Calu3 (cell line): ENCODE measurements around the gene VWA3A. TPM values are rescaled to one million over a fixed set of nuclear protein-coding genes. Genes with fewer than 3 reads are reported as not detected.

Experiments
- BruUV-seq: library from RNA; stranded (reverse); fragments of 400-500 nt; replicated peaks from 2 replicates; lab custom pipeline; 2021; lab: Mats Ljungman, UMichigan
- CTCF ChIA-PET: fragments of 300-600 bp; sonication (Branson Sonifier 250); formaldehyde crosslinking; loops from one replicate; lab custom pipeline; 2022; ENCODE audit warnings: antibody characterized with exemption; lab: Charles Lee
- DNase-seq: peaks from one replicate; pipeline ENCODE4 v3.0.0; 2022
- H3K27ac Mint-ChIP-seq: one replicate; pipeline ENCODE4 v1.8.0; 2022; ENCODE audit warnings: mixed read lengths; ENCODE audit not compliant: unreplicated experiment
- H3K27me3 Mint-ChIP-seq: one replicate; pipeline ENCODE4 v1.8.0; 2022; ENCODE audit warnings: mixed read lengths; ENCODE audit not compliant: unreplicated experiment
- H3K36me3 Mint-ChIP-seq: one replicate; pipeline ENCODE4 v1.8.0; 2022; ENCODE audit warnings: mild to moderate bottlenecking, moderate library complexity, mixed read lengths; ENCODE audit not compliant: insufficient read depth, unreplicated experiment
- H3K4me1 Mint-ChIP-seq: one replicate; pipeline ENCODE4 v1.8.0; 2022; ENCODE audit warnings: mild to moderate bottlenecking, low read depth, mixed read lengths; ENCODE audit not compliant: unreplicated experiment
- H3K4me3 Mint-ChIP-seq: one replicate; pipeline ENCODE4 v1.8.0; 2022; ENCODE audit warnings: mild to moderate bottlenecking, low read depth, moderate library complexity, mixed read lengths; ENCODE audit not compliant: unreplicated experiment
- H3K9me3 Mint-ChIP-seq: one replicate; pipeline ENCODE4 v1.8.0; 2022; ENCODE audit warnings: low read depth, mixed read lengths; ENCODE audit not compliant: unreplicated experiment
- intact Hi-C: fragments of 100-400 bp; cut with micrococcal nuclease; formaldehyde crosslinking; loops from one replicate; pipeline ENCODE4 v1.10.0; 2022; ENCODE audit not compliant: unreplicated experiment
- total RNA-seq: library from RNA; stranded (reverse); gene quantifications from 2 replicates; pipeline ENCODE4 v1.2.3, GENCODE V29; 2022
- TF ChIP-seq, protein P1 (sequence below): fragments of 200-600 bp; IDR thresholded peaks from one replicate; pipeline ENCODE4 v1.8.0; 2022; ENCODE audit warnings: antibody characterized with exemption; ENCODE audit not compliant: unreplicated experiment

Gene VWA3A
- total RNA-seq, 1 experiment from 2014 or later, result 0.33 TPM

DNA sequence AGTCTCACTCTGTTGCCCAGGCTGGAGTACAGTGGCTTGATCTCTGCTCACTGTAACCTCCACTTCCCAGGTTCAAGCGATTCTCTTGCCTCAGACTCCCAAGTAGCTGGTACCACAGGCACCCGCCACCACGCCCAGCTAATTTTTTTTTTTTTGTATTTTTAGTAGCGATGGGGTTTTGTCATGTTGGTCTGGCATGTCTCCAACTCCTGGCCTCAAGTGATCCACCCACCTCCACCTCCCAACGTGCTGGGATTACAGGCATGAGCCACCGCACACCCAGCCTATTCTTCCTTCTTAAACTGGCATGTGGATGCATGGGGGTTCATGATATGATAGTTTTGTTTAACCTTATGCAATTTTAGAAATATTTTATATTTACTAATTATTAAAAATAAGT lies 39.4 kb upstream of the VWA3A start:
- H3K27ac Mint-ChIP-seq, result no peak overlapping the region
- CTCF ChIA-PET, result no interaction called here
- H3K27me3 Mint-ChIP-seq, result no peaks in the 10 kb centered on the region
- no peaks in the 10 kb centered on the region for H3K9me3 Mint-ChIP-seq
- no peaks in the 10 kb centered on the region for H3K36me3 Mint-ChIP-seq
- TF ChIP-seq, protein P1, sequence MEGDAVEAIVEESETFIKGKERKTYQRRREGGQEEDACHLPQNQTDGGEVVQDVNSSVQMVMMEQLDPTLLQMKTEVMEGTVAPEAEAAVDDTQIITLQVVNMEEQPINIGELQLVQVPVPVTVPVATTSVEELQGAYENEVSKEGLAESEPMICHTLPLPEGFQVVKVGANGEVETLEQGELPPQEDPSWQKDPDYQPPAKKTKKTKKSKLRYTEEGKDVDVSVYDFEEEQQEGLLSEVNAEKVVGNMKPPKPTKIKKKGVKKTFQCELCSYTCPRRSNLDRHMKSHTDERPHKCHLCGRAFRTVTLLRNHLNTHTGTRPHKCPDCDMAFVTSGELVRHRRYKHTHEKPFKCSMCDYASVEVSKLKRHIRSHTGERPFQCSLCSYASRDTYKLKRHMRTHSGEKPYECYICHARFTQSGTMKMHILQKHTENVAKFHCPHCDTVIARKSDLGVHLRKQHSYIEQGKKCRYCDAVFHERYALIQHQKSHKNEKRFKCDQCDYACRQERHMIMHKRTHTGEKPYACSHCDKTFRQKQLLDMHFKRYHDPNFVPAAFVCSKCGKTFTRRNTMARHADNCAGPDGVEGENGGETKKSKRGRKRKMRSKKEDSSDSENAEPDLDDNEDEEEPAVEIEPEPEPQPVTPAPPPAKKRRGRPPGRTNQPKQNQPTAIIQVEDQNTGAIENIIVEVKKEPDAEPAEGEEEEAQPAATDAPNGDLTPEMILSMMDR, result no peak
- no peaks in the 10 kb centered on the region for H3K4me1 Mint-ChIP-seq
- intact Hi-C loops, result no loop called here
- DNase-seq, result no peak
- BruUV-seq, result no TSS peak
- no peak overlapping the region for H3K4me3 Mint-ChIP-seq

GRCh38 chr16:22053921-22054341 lies 38.4 kb upstream of the VWA3A start:
- CTCF ChIA-PET, result no interaction called here
- no peaks in the 10 kb centered on the region for H3K27me3 Mint-ChIP-seq
- no peak overlapping the region for H3K4me3 Mint-ChIP-seq
- DNase-seq, result no peak
- BruUV-seq, result no TSS peak
- no peak overlapping the region for H3K27ac Mint-ChIP-seq
- no peaks in the 10 kb centered on the region for H3K9me3 Mint-ChIP-seq
- no peaks in the 10 kb centered on the region for H3K36me3 Mint-ChIP-seq
- H3K4me1 Mint-ChIP-seq, result no peaks in the 10 kb centered on the region
- intact Hi-C loops, result no loop called here
- TF ChIP-seq, protein P1, result no peak

GRCh38 chr16:22054847-22055590 lies 37.3 kb upstream of the VWA3A start:
- H3K36me3 Mint-ChIP-seq, result no peaks in the 10 kb centered on the region
- H3K4me1 Mint-ChIP-seq, result no peaks in the 10 kb centered on the region
- no peak overlapping the region for H3K4me3 Mint-ChIP-seq
- H3K9me3 Mint-ChIP-seq, result no peaks in the 10 kb centered on the region
- intact Hi-C loops, result no loop called here
- H3K27me3 Mint-ChIP-seq, result no peaks in the 10 kb centered on the region
- no peak for DNase-seq
- BruUV-seq, result no TSS peak
- CTCF ChIA-PET, result interaction anchor here (1.3 kb wide), 1 partner anchor 46 kb away, joined by 7 read pairs; no protein-coding TSS in a partner anchor
- TF ChIP-seq, protein P1, result no peak
- H3K27ac Mint-ChIP-seq, result no peak overlapping the region

GRCh38 chr16:22055881-22056280 lies 36.5 kb upstream of the VWA3A start:
- TF ChIP-seq, protein P1, result no peak
- CTCF ChIA-PET, result interaction anchor here (1.3 kb wide), 1 partner anchor 47 kb away, joined by 7 read pairs; no protein-coding TSS in a partner anchor
- Mint-ChIP-seq H3K4me1 (no peaks in the 10 kb centered on the region), H3K9me3 (no peaks in the 10 kb centered on the region), H3K36me3 (no peaks in the 10 kb centered on the region), H3K4me3 (no peak overlapping the region), H3K27me3 (no peaks in the 10 kb centered on the region), H3K27ac (no peak overlapping the region)
- intact Hi-C loops, result no loop called here
- DNase-seq, result no peak
- no TSS peak for BruUV-seq
